ENCODE measurements around the gene SLC28A1.

DNA sequence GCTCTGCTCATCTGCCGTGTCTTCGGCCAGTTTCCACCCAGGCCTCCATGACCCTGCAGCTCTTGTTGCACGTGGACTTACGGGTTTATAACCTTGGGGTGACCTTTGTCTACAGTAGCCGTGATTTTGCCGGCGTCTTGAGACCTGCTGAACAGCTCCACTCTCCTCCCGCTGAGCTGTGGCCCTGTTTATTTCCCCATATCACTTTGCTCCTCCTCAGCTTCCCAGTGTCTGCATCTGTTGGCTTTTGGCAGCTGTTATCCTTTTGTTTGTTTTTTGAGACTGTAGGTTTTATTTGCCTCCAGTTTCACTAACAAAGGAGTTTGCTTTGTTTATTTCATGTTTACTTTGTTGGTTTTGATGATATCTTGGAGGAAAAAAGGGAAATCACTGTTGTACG is 29.3 kb upstream of the SLC28A1 start:
- TF ChIP-seq, protein P1, sequence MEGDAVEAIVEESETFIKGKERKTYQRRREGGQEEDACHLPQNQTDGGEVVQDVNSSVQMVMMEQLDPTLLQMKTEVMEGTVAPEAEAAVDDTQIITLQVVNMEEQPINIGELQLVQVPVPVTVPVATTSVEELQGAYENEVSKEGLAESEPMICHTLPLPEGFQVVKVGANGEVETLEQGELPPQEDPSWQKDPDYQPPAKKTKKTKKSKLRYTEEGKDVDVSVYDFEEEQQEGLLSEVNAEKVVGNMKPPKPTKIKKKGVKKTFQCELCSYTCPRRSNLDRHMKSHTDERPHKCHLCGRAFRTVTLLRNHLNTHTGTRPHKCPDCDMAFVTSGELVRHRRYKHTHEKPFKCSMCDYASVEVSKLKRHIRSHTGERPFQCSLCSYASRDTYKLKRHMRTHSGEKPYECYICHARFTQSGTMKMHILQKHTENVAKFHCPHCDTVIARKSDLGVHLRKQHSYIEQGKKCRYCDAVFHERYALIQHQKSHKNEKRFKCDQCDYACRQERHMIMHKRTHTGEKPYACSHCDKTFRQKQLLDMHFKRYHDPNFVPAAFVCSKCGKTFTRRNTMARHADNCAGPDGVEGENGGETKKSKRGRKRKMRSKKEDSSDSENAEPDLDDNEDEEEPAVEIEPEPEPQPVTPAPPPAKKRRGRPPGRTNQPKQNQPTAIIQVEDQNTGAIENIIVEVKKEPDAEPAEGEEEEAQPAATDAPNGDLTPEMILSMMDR (IDR thresholded peaks at IDR 0.05): no peak
- TF ChIP-seq ZFX (IDR thresholded peaks at IDR 0.05; ENCODE audit: borderline replicate concordance): no peak

Measured in 22Rv1 (cell line).